GM10248 (cell line): ENCODE measurements around the gene CSMD2.

Experiments used
- CTCF ChIA-PET: fragments of 300-600 bp; sonication (Branson Sonifier 250); formaldehyde crosslinking; extraction: SDS; loops from one replicate; lab custom pipeline; 2021; ENCODE audit warnings: antibody characterized with exemption; lab: Yijun Ruan, JAX
- POLR2A ChIA-PET: fragments of 350-650 bp; sonication (Branson Sonifier 250); formaldehyde crosslinking; extraction: SDS; loops from one replicate; lab custom pipeline; 2020; ENCODE audit warnings: antibody characterized with exemption; lab: Yijun Ruan, JAX
- DNase-seq: peaks from one replicate; pipeline ENCODE4 v3.0.0; 2012; ENCODE audit errors: extremely low spot score
- TF ChIP-seq, protein P1 (sequence below): IDR thresholded peaks from 2 replicates; pipeline ENCODE4 v1.5.1; 2012; ENCODE audit warnings: mild to moderate bottlenecking, low read depth; ENCODE audit errors: extremely low read depth, missing control alignments, control extremely low read depth

The CSMD2 gene

DNA sequence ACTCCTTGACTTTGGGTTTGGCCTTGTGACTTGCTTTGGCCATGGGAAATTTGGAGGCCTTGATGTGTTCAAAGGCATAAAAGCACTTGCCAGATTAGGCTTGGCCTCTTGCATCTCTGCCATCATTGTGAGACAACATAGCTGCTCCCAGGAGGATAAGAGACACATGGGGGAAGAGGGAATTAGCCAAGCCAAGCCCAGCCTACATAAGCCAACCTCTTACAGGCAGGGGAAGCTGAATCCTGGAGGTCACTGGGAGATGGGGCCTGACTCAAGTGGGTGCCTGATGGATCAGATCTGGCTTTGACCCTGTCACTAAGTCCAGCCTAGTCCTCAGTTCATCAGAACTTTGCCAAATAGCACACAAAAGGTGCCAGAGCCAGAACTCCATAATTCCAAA lies 338.7 kb downstream of the CSMD2 start:
- POLR2A ChIA-PET: no interaction called here
- DNase-seq: no peak
- CTCF ChIA-PET: no interaction called here

DNA sequence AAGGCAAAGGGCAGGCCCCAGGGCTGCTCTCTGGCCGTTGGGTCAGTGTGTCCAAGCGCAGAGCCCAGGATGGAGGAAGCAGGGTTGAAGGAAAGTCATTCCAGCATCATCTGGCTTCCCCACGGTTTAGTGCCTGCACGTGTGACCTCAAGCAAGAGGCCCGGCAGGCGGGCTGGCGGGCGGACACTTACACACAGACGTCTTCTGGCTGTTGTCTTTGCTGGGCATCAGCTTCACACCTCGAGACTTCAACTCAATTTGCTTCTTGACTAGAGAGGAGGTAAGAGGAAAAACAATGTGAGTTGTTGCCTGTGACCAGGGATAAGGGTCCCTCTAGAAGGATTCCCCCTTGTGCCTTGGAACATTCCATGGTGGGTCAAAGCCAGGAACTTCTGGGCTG lies 339.5 kb downstream of the CSMD2 start:
- TF ChIP-seq, protein P1, sequence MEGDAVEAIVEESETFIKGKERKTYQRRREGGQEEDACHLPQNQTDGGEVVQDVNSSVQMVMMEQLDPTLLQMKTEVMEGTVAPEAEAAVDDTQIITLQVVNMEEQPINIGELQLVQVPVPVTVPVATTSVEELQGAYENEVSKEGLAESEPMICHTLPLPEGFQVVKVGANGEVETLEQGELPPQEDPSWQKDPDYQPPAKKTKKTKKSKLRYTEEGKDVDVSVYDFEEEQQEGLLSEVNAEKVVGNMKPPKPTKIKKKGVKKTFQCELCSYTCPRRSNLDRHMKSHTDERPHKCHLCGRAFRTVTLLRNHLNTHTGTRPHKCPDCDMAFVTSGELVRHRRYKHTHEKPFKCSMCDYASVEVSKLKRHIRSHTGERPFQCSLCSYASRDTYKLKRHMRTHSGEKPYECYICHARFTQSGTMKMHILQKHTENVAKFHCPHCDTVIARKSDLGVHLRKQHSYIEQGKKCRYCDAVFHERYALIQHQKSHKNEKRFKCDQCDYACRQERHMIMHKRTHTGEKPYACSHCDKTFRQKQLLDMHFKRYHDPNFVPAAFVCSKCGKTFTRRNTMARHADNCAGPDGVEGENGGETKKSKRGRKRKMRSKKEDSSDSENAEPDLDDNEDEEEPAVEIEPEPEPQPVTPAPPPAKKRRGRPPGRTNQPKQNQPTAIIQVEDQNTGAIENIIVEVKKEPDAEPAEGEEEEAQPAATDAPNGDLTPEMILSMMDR: no peak
- POLR2A ChIA-PET: no interaction called here
- CTCF ChIA-PET: no interaction called here
- DNase-seq: no peak

More for the DNA sequence above, 338.7 kb downstream of the CSMD2 start:
- TF ChIP-seq, protein P1: no peak

DNA sequence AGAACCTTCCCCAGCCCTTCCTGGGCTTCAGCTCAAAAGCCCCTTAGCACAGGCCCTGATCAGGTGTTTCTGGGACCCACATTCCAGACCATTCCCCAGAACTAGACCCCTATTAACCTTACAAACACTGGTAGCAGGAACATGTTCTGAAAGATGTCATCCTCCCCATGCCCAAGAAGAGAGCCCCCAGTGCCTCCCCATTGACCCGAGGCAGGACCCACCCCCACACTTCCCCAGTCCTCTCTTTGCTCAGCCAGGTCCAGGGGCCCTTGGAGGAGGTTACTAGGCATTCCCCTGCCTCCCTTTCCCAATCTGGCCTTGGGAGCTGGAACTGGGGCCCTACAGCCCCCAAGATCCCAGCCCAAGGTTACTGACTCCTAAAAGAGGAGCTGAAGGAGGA lies 340.1 kb downstream of the CSMD2 start:
- DNase-seq: no peak
- TF ChIP-seq, protein P1: no peak
- ChIA-PET POLR2A (no interaction called here), CTCF (no interaction called here)

DNA sequence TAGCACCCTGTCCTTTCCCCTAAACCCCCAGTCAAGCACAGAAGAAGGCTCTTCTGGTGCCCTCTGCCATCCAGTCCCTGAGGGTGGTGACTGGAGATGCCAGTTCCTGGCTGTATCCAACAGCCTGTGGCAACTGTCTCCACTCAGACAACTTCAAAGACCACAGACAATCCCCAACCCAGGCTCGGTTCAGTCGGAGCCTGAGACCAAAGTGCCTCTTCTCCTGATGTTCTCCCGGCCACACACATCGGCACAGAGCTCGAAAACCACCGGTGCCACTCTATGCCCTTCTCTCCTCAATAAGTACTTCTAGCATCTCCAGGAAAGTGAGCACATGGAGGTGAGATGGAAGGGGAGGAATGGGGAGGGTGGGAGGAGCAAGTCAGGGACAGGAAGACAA lies 340.7 kb downstream of the CSMD2 start:
- TF ChIP-seq, protein P1: no peak
- DNase-seq: no peak
- CTCF ChIA-PET: no interaction called here
- POLR2A ChIA-PET: no interaction called here

DNA sequence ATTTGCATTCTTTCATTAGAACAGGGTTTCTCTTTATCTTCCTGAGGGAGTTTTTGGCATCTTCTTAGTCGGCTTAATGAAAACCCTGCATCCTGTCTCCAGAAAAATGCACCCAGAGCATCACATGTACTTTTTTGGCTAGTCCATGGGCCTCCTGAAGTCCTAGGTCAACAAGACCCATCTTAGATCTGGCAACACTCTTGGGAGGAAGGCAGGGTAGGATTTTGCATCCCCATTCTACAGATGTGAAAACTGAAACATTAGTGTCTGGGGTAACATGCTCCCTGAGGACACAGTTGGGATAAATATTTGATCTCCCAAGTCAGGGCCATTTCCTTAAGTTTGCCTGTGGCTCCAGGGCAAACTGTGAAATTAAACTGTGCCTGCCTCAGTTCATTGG lies 341.2 kb downstream of the CSMD2 start:
- DNase-seq: no peak
- TF ChIP-seq, protein P1: no peak
- POLR2A ChIA-PET: no interaction called here
- CTCF ChIA-PET: no interaction called here

DNA sequence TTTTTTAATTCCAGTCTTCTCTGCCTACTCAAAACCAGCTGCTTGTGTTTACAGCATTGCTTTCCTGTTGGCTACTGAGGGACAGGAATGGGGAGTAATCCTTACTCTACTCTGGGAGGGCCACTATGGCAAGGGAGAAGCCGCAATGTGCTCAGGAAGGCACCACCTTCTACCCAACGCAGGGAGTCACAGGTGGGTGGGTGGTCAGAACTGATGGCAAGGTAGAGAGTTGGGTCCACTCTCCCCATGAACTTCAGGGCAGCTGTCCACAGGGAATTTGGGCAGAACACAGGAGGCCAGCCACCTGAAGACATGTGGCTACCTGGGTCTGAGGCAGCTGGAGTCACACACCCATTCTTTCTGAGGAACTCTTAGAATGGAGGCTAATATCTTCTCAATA lies 341.6 kb downstream of the CSMD2 start:
- DNase-seq: no peak
- POLR2A ChIA-PET: no interaction called here
- TF ChIP-seq, protein P1: no peak
- CTCF ChIA-PET: no interaction called here

DNA sequence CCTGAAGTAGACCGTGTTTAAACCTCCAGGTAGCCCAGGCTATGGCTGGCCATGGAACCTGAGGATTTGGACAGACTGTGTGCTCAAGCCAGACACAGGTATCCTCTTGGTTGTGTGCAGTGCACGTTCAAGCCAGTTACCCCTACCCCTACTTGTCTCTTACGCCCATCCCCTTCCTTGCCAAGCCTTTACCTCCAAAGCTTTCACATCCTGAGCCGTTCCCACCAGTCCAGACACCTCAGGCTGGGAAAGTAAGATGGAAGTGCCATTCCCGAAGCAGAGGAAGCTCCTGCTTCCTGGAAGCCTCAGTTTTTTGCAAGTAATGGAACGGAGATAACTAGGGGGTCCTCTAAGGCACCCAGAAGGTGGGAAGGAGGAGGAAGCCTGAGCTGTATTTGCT lies 342.6 kb downstream of the CSMD2 start:
- no peak for DNase-seq
- TF ChIP-seq, protein P1: no peak
- ChIA-PET CTCF (interaction anchor here (0.8 kb wide), 1 partner anchor 21 kb away, joined by 3 read pairs; no protein-coding TSS in a partner anchor), POLR2A (no interaction called here)
